Adrenal gland (tissue), 5 donors: ENCODE measurements around the gene PFKFB4.

Experiments
- CTCF ChIP-seq, 6 experiments: fragments of 450-650 bp in 4 of 6; fragments of 200-600 bp in 2 of 6; sonication (generic) in 1 of 6; IDR thresholded peaks; 1 replicate in 5 of 6; 2 replicates in 1 of 6; pipeline versions ENCODE4 v1.5.1 to v1.8.0; 2016 to 2021; ENCODE audit warnings: antibody characterized with exemption in 6 of 6, mild to moderate bottlenecking in 2 of 6, moderate library complexity in 1 of 6
- POLR2A ChIP-seq, 2 donors: fragments of 450-650 bp; IDR thresholded peaks; one replicate each; pipeline ENCODE4 v1.6.1; 2017; ENCODE audit warnings: antibody characterized with exemption in 2 of 2, mild to moderate bottlenecking in 2 of 2, moderate library complexity in 1 of 2
- donor health status: DM: no; HTN: no; CAD: no.

DNA sequence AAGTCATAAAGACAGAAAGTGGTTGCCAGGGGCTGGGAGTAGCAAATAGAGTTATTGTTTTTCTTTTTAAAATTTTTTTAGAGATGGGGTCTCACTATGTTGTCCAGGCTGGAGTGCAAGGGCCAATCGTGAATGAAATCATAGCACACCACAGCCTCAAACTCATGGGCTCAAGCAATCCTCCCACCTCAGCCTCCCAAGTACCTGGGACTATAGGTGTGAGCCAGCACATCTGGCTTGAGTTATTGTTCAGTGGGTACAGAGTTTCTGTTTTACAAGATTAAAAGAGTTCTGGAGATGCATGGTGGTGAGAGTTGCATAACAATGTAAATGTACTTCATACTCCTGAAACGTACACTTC is 23.6 kb downstream of the PFKFB4 start:
- TF ChIP-seq CTCF (IDR thresholded peaks at IDR 0.05) (no peak), POLR2A (IDR thresholded peaks at IDR 0.05) (no peak)
